AG04449 (cell line): Measurements from ENCODE around the gene BASP1.

Experiments used
- CTCF ChIA-PET: fragments of 350-600 bp; formaldehyde crosslinking; extraction: SDS; loops from one replicate; lab custom pipeline; 2021; ENCODE audit warnings: antibody characterized with exemption; lab: Yijun Ruan, JAX
- POLR2A ChIA-PET: fragments of 400-600, 350-600 bp; formaldehyde crosslinking; extraction: SDS; loops from one replicate; lab custom pipeline; 2020; ENCODE audit warnings: antibody characterized with exemption, inconsistent platforms; lab: Yijun Ruan, JAX
- DNase-seq: peaks from one replicate; pipeline ENCODE4 v3.0.0-alpha.2; 2010; ENCODE audit warnings: low read depth, low spot score
- H3K4me3 ChIP-seq: 2 replicates; pipeline ENCODE4 v1.5.1; 2011; ENCODE audit warnings: low read depth, mild to moderate bottlenecking, control low read depth, low read length
- TF ChIP-seq, protein P1 (sequence below): IDR thresholded peaks from one replicate; pipeline ENCODE4 v1.5.1; 2011; ENCODE audit warnings: mild to moderate bottlenecking, moderate library complexity, low read length, control low read depth, inconsistent platforms; ENCODE audit not compliant: insufficient read depth; ENCODE audit errors: missing control alignments

Gene BASP1

DNA sequence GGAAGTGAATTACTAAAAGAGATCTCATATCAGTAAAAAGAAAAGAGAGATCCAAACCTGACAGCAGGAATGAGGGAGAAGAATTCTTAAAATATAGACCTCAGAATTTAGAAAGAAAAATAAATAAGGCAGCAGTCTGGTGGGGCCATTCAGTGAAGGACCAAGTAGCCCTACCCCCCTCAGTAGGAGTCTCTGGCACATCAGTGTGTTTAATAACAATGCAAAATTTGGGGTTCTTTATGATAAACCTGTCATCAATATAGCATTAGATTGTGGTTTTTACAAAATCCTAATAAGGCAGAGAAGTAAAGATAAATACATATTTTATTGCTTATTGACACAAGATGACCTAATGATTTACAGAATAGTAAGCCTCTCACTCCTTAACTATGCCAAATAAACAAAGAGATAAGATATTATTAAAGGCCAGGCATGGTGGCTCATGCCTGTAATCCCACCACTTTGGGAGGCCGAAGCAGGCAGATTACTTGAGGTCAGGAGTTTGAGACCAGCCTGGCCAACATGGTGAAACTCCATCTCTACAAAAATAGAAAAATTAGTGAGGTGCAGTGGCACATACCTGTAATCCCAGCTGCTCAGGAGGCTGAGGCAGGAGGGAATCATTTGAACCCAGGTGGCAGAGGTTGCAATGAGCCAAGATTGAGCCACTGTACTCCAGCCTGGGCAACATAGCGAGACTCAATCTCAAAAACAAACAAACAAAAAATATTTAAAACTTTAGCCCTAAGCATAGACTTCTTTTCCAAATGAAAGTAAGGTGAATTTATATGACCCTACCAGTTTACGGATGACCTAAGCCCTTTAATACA lies 108.6 kb downstream of the BASP1 start:
- no peak for DNase-seq
- H3K4me3 ChIP-seq: no peak overlapping the region
- CTCF ChIA-PET: no interaction called here
- TF ChIP-seq, protein P1, sequence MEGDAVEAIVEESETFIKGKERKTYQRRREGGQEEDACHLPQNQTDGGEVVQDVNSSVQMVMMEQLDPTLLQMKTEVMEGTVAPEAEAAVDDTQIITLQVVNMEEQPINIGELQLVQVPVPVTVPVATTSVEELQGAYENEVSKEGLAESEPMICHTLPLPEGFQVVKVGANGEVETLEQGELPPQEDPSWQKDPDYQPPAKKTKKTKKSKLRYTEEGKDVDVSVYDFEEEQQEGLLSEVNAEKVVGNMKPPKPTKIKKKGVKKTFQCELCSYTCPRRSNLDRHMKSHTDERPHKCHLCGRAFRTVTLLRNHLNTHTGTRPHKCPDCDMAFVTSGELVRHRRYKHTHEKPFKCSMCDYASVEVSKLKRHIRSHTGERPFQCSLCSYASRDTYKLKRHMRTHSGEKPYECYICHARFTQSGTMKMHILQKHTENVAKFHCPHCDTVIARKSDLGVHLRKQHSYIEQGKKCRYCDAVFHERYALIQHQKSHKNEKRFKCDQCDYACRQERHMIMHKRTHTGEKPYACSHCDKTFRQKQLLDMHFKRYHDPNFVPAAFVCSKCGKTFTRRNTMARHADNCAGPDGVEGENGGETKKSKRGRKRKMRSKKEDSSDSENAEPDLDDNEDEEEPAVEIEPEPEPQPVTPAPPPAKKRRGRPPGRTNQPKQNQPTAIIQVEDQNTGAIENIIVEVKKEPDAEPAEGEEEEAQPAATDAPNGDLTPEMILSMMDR: no peak
- POLR2A ChIA-PET: no interaction called here
